ENCODE measurements around the gene COBL. TPM values are rescaled to one million over a fixed set of nuclear protein-coding genes. Genes with fewer than 3 reads are reported as not detected.

The COBL gene
- polyA plus RNA-seq, 1 donor (not counting 4 experiments of a cell fraction or from before 2014, with no cell fraction given) = 4.5 TPM

GRCh38 chr7:51237446-51238133, 79.0 kb downstream of the COBL start:
- no peak overlapping the region for H3K27ac ChIP-seq (ENCODE audit: control insufficient read depth, insufficient read depth, low read length)
- DNase-seq (ENCODE audit: low read depth, low spot score) = no peak
- no peaks in the 10 kb centered on the region for H3K36me3 ChIP-seq (ENCODE audit: control insufficient read depth in 2 of 2, extremely low read depth in 1 of 2, insufficient read depth in 2 of 2, low read length in 2 of 2)
- H3K4me3 ChIP-seq (ENCODE audit: control insufficient read depth in 2 of 3, extremely low read depth in 1 of 3, insufficient read depth in 2 of 3, low read depth in 1 of 3, low read length in 3 of 3) = no peak overlapping the region
- FAIRE-seq = no peak
- no peak for TF ChIP-seq CTCF (optimal IDR thresholded peaks at IDR 0.05 in 1 of 3, IDR thresholded peaks at IDR 0.05 in 1 of 3, conservative IDR thresholded peaks at IDR 0.05 in 1 of 3; ENCODE audit: extremely low read depth in 1 of 3, insufficient read depth in 2 of 3, low read length in 3 of 3)
- no peak for TF ChIP-seq EZH2 (IDR thresholded peaks at IDR 0.05; ENCODE audit: low read length)
- H3K4me1 ChIP-seq (ENCODE audit: control insufficient read depth, extremely low read depth, insufficient read depth, low read length) = no peaks in the 10 kb centered on the region
- no peak overlapping the region for H3K9ac ChIP-seq (ENCODE audit: control insufficient read depth, extremely low read depth, insufficient read depth, low read length)
- no peaks in the 10 kb centered on the region for H3K27me3 ChIP-seq (ENCODE audit: control insufficient read depth, extremely low read depth, insufficient read depth, low read length)
- no peak overlapping the region for H3K4me2 ChIP-seq (ENCODE audit: control insufficient read depth, extremely low read depth, insufficient read depth, low read depth, low read length)
- no peaks in the 10 kb centered on the region for H3K79me2 ChIP-seq (ENCODE audit: control insufficient read depth, insufficient read depth, low read length)
- H4K20me1 ChIP-seq (ENCODE audit: control insufficient read depth, extremely low read depth, insufficient read depth, low read length) = no peaks in the 10 kb centered on the region
- dilution Hi-C loops (cut with MboI; ENCODE audit: extremely low pct_ligation_motif_present, low sequenced_read_pairs) = no loop called here
- no peaks in the 10 kb centered on the region for H3K9me3 ChIP-seq (ENCODE audit: control insufficient read depth, low read depth, low read length)
- no peaks in the 10 kb centered on the region for H3K9me1 ChIP-seq (ENCODE audit: control insufficient read depth, extremely low read depth, insufficient read depth, low read length)
- no peak overlapping the region for H2AFZ ChIP-seq (ENCODE audit: control insufficient read depth, low read length)

- no peak overlapping the region for H2AFZ ChIP-seq (ENCODE audit: control insufficient read depth, low read length)
- H3K9me3 ChIP-seq (ENCODE audit: control insufficient read depth, low read depth, low read length) = no peaks in the 10 kb centered on the region
- H4K20me1 ChIP-seq (ENCODE audit: control insufficient read depth, extremely low read depth, insufficient read depth, low read length) = no peaks in the 10 kb centered on the region
- no peaks in the 10 kb centered on the region for H3K4me1 ChIP-seq (ENCODE audit: control insufficient read depth, extremely low read depth, insufficient read depth, low read length)
- H3K36me3 ChIP-seq (ENCODE audit: control insufficient read depth in 2 of 2, extremely low read depth in 1 of 2, insufficient read depth in 2 of 2, low read length in 2 of 2) = no peaks in the 10 kb centered on the region
- H3K9ac ChIP-seq (ENCODE audit: control insufficient read depth, extremely low read depth, insufficient read depth, low read length) = no peak overlapping the region
- no peaks in the 10 kb centered on the region for H3K9me1 ChIP-seq (ENCODE audit: control insufficient read depth, extremely low read depth, insufficient read depth, low read length)
- TF ChIP-seq EZH2 (IDR thresholded peaks at IDR 0.05; ENCODE audit: low read length) (no peak), CTCF (optimal IDR thresholded peaks at IDR 0.05 in 1 of 3, IDR thresholded peaks at IDR 0.05 in 1 of 3, conservative IDR thresholded peaks at IDR 0.05 in 1 of 3; ENCODE audit: extremely low read depth in 1 of 3, insufficient read depth in 2 of 3, low read length in 3 of 3) (no peak)
- no peak overlapping the region for H3K27ac ChIP-seq (ENCODE audit: control insufficient read depth, insufficient read depth, low read length)
- FAIRE-seq = no peak
- no peaks in the 10 kb centered on the region for H3K79me2 ChIP-seq (ENCODE audit: control insufficient read depth, insufficient read depth, low read length)
- H3K4me3 ChIP-seq (ENCODE audit: control insufficient read depth in 2 of 3, extremely low read depth in 1 of 3, insufficient read depth in 2 of 3, low read depth in 1 of 3, low read length in 3 of 3) = no peak overlapping the region
- H3K27me3 ChIP-seq (ENCODE audit: control insufficient read depth, extremely low read depth, insufficient read depth, low read length) = no peaks in the 10 kb centered on the region
- dilution Hi-C loops (cut with MboI; ENCODE audit: extremely low pct_ligation_motif_present, low sequenced_read_pairs) = no loop called here
- H3K4me2 ChIP-seq (ENCODE audit: control insufficient read depth, extremely low read depth, insufficient read depth, low read depth, low read length) = no peak overlapping the region
- DNase-seq (ENCODE audit: low read depth, low spot score) = no peak
Observed at GRCh38 chr7:51236470-51237132, 80.0 kb downstream of the COBL start.
